ENCODE data around the gene UBE2D2.
"Not testable (repeated sequence)": the region's sequence is repeated elsewhere in the genome, so short reads cannot be mapped to it uniquely, and the experiment has no call there.

Gene UBE2D2

GRCh38 chr5:139588116-139588515, 27.0 kb downstream of the UBE2D2 start:
- DNase-seq, result not testable (repeated sequence)

GRCh38 chr5:139588962-139589361, 27.8 kb downstream of the UBE2D2 start:
- DNase-seq, result no peak

- DNase-seq, result no peak
These were observed 31.1 kb downstream of the UBE2D2 start for GRCh38 chr5:139592289-139592688.

GRCh38 chr5:139593076-139593475, 31.9 kb downstream of the UBE2D2 start:
- not testable (repeated sequence) for DNase-seq

GRCh38 chr5:139593716-139594319, 32.7 kb downstream of the UBE2D2 start:
- no peak for DNase-seq

- DNase-seq, result no peak
These were observed 36.0 kb downstream of the UBE2D2 start for GRCh38 chr5:139597134-139597533.

- DNase-seq, result not testable (repeated sequence)
These were observed 37.4 kb downstream of the UBE2D2 start for GRCh38 chr5:139598601-139598965.

GRCh38 chr5:139600336-139600949, 39.3 kb downstream of the UBE2D2 start:
- DNase-seq, result no peak

GRCh38 chr5:139601429-139601828, 40.3 kb downstream of the UBE2D2 start:
- DNase-seq, result no peak

GRCh38 chr5:139601948-139602347, 40.8 kb downstream of the UBE2D2 start:
- DNase-seq, result not testable (repeated sequence)

GRCh38 chr5:139605887-139606286, 44.7 kb downstream of the UBE2D2 start:
- no peak for DNase-seq

- DNase-seq, result no peak
These were observed 50.8 kb downstream of the UBE2D2 start for GRCh38 chr5:139611703-139612584.

- DNase-seq, result no peak
These were observed 58.7 kb downstream of the UBE2D2 start for GRCh38 chr5:139619861-139620260.

- DNase-seq, result not testable (repeated sequence)
These were observed 64.3 kb downstream of the UBE2D2 start for GRCh38 chr5:139625398-139625797.

- no peak for DNase-seq
These were observed 69.7 kb downstream of the UBE2D2 start for GRCh38 chr5:139630855-139631254.

GRCh38 chr5:139631520-139632165, 70.5 kb downstream of the UBE2D2 start:
- no peak for DNase-seq

- DNase-seq, result peak; percentile 85
These were observed 72.3 kb downstream of the UBE2D2 start for GRCh38 chr5:139633295-139634027.

- no peak for DNase-seq
These were observed 72.8 kb downstream of the UBE2D2 start for GRCh38 chr5:139634028-139634325.

GRCh38 chr5:139634541-139634940, 73.4 kb downstream of the UBE2D2 start:
- peak; percentile 30 for DNase-seq

GRCh38 chr5:139635191-139635590, 74.1 kb downstream of the UBE2D2 start:
- peak; percentile 48 for DNase-seq

- peak; percentile 62 for DNase-seq
These were observed 74.6 kb downstream of the UBE2D2 start for GRCh38 chr5:139635606-139636206.

GRCh38 chr5:139636207-139636792, 75.2 kb downstream of the UBE2D2 start:
- peak; percentile 79 for DNase-seq
